Measurements from ENCODE around the gene GNG10.

DNA sequence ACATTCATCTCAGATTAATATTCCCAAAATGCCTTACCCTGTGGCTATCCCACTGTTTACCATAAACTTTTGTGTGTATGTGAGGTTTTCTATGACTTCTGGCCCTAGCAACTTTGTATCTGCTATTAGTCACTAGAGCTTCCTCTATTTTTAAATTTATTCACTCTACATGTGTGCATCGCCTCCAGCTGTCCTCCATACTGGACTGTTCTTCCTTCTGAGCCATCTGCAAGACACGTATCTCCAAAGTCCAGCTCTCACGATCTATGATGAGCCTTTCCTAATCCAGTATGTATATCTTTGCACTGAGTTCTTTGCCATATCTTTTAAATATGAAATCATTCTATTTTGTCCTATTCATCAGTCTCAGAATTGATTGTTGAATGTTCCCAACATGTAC, 1.7 kb upstream of the GNG10 start:
- TF ChIP-seq, protein P1, sequence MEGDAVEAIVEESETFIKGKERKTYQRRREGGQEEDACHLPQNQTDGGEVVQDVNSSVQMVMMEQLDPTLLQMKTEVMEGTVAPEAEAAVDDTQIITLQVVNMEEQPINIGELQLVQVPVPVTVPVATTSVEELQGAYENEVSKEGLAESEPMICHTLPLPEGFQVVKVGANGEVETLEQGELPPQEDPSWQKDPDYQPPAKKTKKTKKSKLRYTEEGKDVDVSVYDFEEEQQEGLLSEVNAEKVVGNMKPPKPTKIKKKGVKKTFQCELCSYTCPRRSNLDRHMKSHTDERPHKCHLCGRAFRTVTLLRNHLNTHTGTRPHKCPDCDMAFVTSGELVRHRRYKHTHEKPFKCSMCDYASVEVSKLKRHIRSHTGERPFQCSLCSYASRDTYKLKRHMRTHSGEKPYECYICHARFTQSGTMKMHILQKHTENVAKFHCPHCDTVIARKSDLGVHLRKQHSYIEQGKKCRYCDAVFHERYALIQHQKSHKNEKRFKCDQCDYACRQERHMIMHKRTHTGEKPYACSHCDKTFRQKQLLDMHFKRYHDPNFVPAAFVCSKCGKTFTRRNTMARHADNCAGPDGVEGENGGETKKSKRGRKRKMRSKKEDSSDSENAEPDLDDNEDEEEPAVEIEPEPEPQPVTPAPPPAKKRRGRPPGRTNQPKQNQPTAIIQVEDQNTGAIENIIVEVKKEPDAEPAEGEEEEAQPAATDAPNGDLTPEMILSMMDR (conservative IDR thresholded peaks at IDR 0.05; ENCODE audit: low read length), result no peak
- TF ChIP-seq EZH2phosphoT487 (IDR thresholded peaks at IDR 0.05; ENCODE audit: borderline replicate concordance, low read depth, low read length), result no peak
